A549 (cell line): ENCODE results near the gene USP32.
"Not testable (repeated sequence)": the region's sequence is repeated elsewhere in the genome, so short reads cannot be mapped to it uniquely, and the experiment has no call there.

Source experiments
- BCL3 ChIP-seq: fragments of >200 bp; sonication (Bioruptor Twin); formaldehyde crosslinking; IDR thresholded peaks from 3 replicates; pipeline ENCODE4 v1.6.1; 2016
- BHLHE40 ChIP-seq: IDR thresholded peaks from 2 replicates; pipeline ENCODE4 v1.6.1; 2012; ENCODE audit warnings: low read depth, low read length, inconsistent platforms
- CHD4 ChIP-seq: fragments of 200-600 bp; sonication (generic); IDR thresholded peaks from 2 replicates; pipeline ENCODE4 v1.6.1; 2016; ENCODE audit warnings: antibody characterized with exemption, mild to moderate bottlenecking, borderline replicate concordance
- CTCF ChIP-seq: fragments of >200 bp; sonication (Bioruptor Twin); formaldehyde crosslinking; IDR thresholded peaks from 3 replicates; pipeline ENCODE4 v1.5.1; 2016
- HEYL ChIP-seq: fragments of 250-450 bp; sonication (Bioruptor Pico); IDR thresholded peaks from 2 replicates; pipeline ENCODE4 v1.8.0; 2021; ENCODE audit warnings: mild to moderate bottlenecking, moderate library complexity
- POLR2A ChIP-seq: IDR thresholded peaks from 2 replicates; pipeline ENCODE4 v1.6.1; 2012; ENCODE audit warnings: mild to moderate bottlenecking, low read length
- REST ChIP-seq: fragments of 200-600 bp; sonication (generic); IDR thresholded peaks from 2 replicates; pipeline ENCODE4 v1.6.1; 2016; ENCODE audit warnings: antibody characterized with exemption, mild to moderate bottlenecking, moderate library complexity
- USF2 ChIP-seq: fragments of 450-650 bp; IDR thresholded peaks from 2 replicates; pipeline ENCODE4 v1.6.1; 2014; ENCODE audit warnings: antibody characterized with exemption
- ZFP36 ChIP-seq: fragments of 450-650 bp; IDR thresholded peaks from 2 replicates; pipeline ENCODE4 v1.6.1; 2014; ENCODE audit warnings: borderline replicate concordance; ENCODE audit not compliant: partially characterized antibody

GRCh38 chr17:60205782-60206181 is 186.2 kb downstream of the USP32 start:
- not testable (repeated sequence) for TF ChIP-seq BCL3; BHLHE40; CTCF; REST; USF2; HEYL (CRISPR knock-in tag); POLR2A; ZFP36; CHD4
